OCI-LY1 (cell line): ENCODE results near the gene PROK2.

Experiments used
- H2AFZ ChIP-seq: fragments of 200-600 bp; sonication (generic), shearing (Covaris generic); 2 replicates; pipeline ENCODE4 v1.6.0; 2014; ENCODE audit warnings: antibody characterized with exemption, mild to moderate bottlenecking, low read length
- H3F3A ChIP-seq: fragments of 200-600 bp; sonication (generic), shearing (Covaris generic); 2 replicates; pipeline ENCODE4 v1.6.0; 2014; ENCODE audit warnings: mild to moderate bottlenecking, antibody characterized with exemption, low read length, moderate library complexity; ENCODE audit not compliant: insufficient read depth
- H3K27ac ChIP-seq: fragments of 200-600 bp; sonication (generic); 2 replicates; pipeline ENCODE4 v1.5.1; 2014; ENCODE audit warnings: low read length, mixed run types, mild to moderate bottlenecking, low read depth; ENCODE audit not compliant: poor library complexity, severe bottlenecking
- H3K27me3 ChIP-seq: fragments of 200-600 bp; sonication (generic); 2 replicates; pipeline ENCODE4 v1.6.0; 2014; ENCODE audit warnings: antibody characterized with exemption, mild to moderate bottlenecking, low read length, moderate library complexity; ENCODE audit not compliant: insufficient read depth
- H3K36me3 ChIP-seq: fragments of 200-600 bp; sonication (generic); 2 replicates; pipeline ENCODE4 v1.6.1; 2014; ENCODE audit warnings: mild to moderate bottlenecking, antibody characterized with exemption, low read length, moderate library complexity, mixed read lengths; ENCODE audit not compliant: insufficient read depth
- H3K4me1 ChIP-seq: fragments of 200-600 bp; sonication (generic); 2 replicates; pipeline ENCODE4 v1.5.1; 2014; ENCODE audit warnings: mild to moderate bottlenecking, low read length, moderate library complexity; ENCODE audit not compliant: insufficient read depth, severe bottlenecking
- H3K4me2 ChIP-seq: fragments of 200-600 bp; sonication (generic), shearing (Covaris generic); 2 replicates; pipeline ENCODE4 v1.6.1; 2014; ENCODE audit warnings: low read length
- H3K4me3 ChIP-seq: fragments of 200-600 bp; sonication (generic); 2 replicates; pipeline ENCODE4 v1.5.1; 2014; ENCODE audit warnings: low read length, low read depth, mild to moderate bottlenecking, mixed read lengths; ENCODE audit not compliant: poor library complexity, severe bottlenecking
- H3K79me2 ChIP-seq: fragments of 200-600 bp; shearing (Covaris generic); 2 replicates; pipeline ENCODE4 v1.6.1; 2016; ENCODE audit warnings: mixed run types, low read length, mixed read lengths; ENCODE audit not compliant: insufficient read depth
- H3K9ac ChIP-seq: fragments of 200-600 bp; sonication (generic), shearing (Covaris generic); 2 replicates; pipeline ENCODE4 v1.6.1; 2014; ENCODE audit warnings: mild to moderate bottlenecking, low read length, mixed read lengths
- H3K9me2 ChIP-seq: fragments of 200-600 bp; sonication (generic), shearing (Covaris generic); 2 replicates; pipeline ENCODE4 v1.6.1; 2014; ENCODE audit warnings: low read depth, mild to moderate bottlenecking, low read length, mixed read lengths
- H3K9me3 ChIP-seq: fragments of 200-600 bp; shearing (Covaris generic); 2 replicates; pipeline ENCODE4 v1.6.1; 2014; ENCODE audit warnings: low read length, mixed read lengths
- H4K20me1 ChIP-seq: fragments of 200-600 bp; sonication (generic), shearing (Covaris generic); 2 replicates; pipeline ENCODE4 v1.6.0; 2016; ENCODE audit warnings: mild to moderate bottlenecking, low read length; ENCODE audit not compliant: insufficient read depth
- EZH2 ChIP-seq: fragments of 200-600 bp; sonication (generic), shearing (Covaris generic); IDR thresholded peaks from 2 replicates; pipeline ENCODE4 v1.8.0; 2017; ENCODE audit warnings: borderline replicate concordance, mixed run types, mild to moderate bottlenecking, antibody characterized with exemption, low read length, moderate library complexity, mixed read lengths
- TF ChIP-seq, protein P1 (sequence below): fragments of 200-600 bp; sonication (generic), shearing (Covaris generic); IDR thresholded peaks from 2 replicates; pipeline ENCODE4 v1.5.1; 2017; ENCODE audit warnings: mild to moderate bottlenecking, antibody characterized with exemption, low read length, moderate library complexity, mixed read lengths

PROK2 gene

DNA sequence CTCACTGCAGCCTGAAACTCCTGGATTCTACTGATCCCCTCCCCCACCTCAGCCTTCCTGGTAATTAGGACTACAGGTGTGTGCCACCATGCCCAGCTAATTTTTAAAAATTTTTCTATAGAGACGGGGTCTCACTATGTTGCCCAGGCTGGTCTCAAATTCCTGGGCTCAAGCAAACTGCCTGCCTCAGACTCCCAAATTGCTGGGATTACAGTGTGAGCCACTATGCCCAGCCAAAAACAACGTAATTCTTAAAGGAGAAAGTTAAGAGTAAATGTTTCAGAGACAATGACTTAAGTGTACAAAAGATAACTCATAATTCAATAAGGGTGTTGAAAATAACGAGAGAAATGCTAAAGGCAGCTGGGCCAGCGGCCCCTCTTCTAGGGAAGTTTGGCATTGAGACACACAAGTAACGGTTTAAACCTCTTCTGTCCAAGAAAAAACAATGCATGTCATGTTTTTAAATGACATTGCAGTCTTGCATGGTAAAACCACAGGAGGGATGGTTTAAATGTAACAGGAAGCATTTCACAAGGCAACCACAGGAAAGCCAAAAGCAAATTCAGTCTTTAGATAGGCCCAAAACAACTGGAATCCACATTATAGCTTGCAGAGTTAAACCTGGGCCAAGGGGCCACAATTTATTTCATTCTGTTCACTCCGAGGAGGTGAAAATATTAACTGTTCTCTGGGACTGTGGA, 5.1 kb downstream of the PROK2 start:
- Histone ChIP-seq H3K79me2 (no peaks in the 10 kb centered on the region), H3K9ac (no peak overlapping the region), H4K20me1 (no peaks in the 10 kb centered on the region), H3K27me3 (no peaks in the 10 kb centered on the region), H2AFZ (no peak overlapping the region), H3F3A (no peaks in the 10 kb centered on the region), H3K4me3 (no peak overlapping the region), H3K27ac (no peak overlapping the region), H3K9me2 (no peaks in the 10 kb centered on the region), H3K4me2 (no peak overlapping the region), H3K9me3 (no peaks in the 10 kb centered on the region), H3K4me1 (no peaks in the 10 kb centered on the region), H3K36me3 (no peaks in the 10 kb centered on the region)
- TF ChIP-seq, protein P1, sequence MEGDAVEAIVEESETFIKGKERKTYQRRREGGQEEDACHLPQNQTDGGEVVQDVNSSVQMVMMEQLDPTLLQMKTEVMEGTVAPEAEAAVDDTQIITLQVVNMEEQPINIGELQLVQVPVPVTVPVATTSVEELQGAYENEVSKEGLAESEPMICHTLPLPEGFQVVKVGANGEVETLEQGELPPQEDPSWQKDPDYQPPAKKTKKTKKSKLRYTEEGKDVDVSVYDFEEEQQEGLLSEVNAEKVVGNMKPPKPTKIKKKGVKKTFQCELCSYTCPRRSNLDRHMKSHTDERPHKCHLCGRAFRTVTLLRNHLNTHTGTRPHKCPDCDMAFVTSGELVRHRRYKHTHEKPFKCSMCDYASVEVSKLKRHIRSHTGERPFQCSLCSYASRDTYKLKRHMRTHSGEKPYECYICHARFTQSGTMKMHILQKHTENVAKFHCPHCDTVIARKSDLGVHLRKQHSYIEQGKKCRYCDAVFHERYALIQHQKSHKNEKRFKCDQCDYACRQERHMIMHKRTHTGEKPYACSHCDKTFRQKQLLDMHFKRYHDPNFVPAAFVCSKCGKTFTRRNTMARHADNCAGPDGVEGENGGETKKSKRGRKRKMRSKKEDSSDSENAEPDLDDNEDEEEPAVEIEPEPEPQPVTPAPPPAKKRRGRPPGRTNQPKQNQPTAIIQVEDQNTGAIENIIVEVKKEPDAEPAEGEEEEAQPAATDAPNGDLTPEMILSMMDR = no peak
- TF ChIP-seq EZH2 = no peak

DNA sequence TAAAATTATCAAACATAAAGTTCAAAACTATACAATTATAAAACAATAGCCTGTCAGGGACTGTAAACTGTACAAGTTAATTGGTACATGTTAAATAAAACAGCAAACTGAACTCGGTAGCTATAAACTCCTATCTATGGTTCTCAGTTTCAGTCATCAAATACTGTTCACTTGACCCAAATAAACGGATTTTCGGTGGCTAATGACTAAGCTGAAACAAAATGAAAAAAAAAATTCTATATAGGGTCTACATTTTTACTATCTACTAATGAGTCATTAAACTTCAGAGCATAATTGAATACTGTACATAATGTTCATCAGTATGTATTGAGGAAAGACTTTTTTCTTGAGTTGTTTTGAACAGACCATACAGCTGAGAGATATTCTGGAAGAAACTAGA, 6.6 kb downstream of the PROK2 start:
- H3K27me3 ChIP-seq = no peaks in the 10 kb centered on the region
- no peaks in the 10 kb centered on the region for H3K36me3 ChIP-seq
- H4K20me1 ChIP-seq = no peaks in the 10 kb centered on the region
- H3K4me3 ChIP-seq = no peak overlapping the region
- TF ChIP-seq EZH2 = no peak
- H3K27ac ChIP-seq = no peak overlapping the region
- no peak overlapping the region for H3K9ac ChIP-seq
- H3K9me3 ChIP-seq = no peaks in the 10 kb centered on the region
- H3K4me2 ChIP-seq = no peak overlapping the region
- no peaks in the 10 kb centered on the region for H3K9me2 ChIP-seq
- no peak overlapping the region for H2AFZ ChIP-seq
- H3F3A ChIP-seq = no peaks in the 10 kb centered on the region
- no peaks in the 10 kb centered on the region for H3K4me1 ChIP-seq
- no peaks in the 10 kb centered on the region for H3K79me2 ChIP-seq

DNA sequence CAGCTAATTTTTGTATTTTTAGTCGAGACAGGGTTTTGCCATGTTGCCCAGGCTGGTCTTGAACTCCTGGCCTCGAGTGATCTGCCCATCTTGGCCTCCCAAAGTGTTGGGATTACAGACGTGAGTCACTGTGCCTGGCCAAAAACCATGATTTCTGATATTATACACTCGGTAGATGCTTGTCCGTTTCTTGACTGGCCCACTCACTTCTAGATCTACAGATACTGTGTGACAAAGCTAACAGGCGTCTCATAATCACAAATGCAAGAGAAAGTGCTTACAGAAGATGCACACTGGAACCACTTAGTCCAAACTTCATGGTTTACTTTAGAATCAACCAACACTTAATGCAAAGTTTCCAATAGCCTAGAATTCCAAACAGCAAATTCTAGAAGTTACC, 8.4 kb downstream of the PROK2 start:
- H3K9ac ChIP-seq = no peak overlapping the region
- no peak overlapping the region for H3K4me2 ChIP-seq
- H3F3A ChIP-seq = no peaks in the 10 kb centered on the region
- TF ChIP-seq, protein P1 = no peak
- TF ChIP-seq EZH2 = no peak
- no peaks in the 10 kb centered on the region for H3K79me2 ChIP-seq
- H3K9me2 ChIP-seq = no peaks in the 10 kb centered on the region
- H3K9me3 ChIP-seq = no peaks in the 10 kb centered on the region
- H4K20me1 ChIP-seq = no peaks in the 10 kb centered on the region
- no peaks in the 10 kb centered on the region for H3K36me3 ChIP-seq
- no peaks in the 10 kb centered on the region for H3K27me3 ChIP-seq
- no peaks in the 10 kb centered on the region for H3K4me1 ChIP-seq
- no peak overlapping the region for H3K4me3 ChIP-seq
- no peak overlapping the region for H2AFZ ChIP-seq
- H3K27ac ChIP-seq = no peak overlapping the region

DNA sequence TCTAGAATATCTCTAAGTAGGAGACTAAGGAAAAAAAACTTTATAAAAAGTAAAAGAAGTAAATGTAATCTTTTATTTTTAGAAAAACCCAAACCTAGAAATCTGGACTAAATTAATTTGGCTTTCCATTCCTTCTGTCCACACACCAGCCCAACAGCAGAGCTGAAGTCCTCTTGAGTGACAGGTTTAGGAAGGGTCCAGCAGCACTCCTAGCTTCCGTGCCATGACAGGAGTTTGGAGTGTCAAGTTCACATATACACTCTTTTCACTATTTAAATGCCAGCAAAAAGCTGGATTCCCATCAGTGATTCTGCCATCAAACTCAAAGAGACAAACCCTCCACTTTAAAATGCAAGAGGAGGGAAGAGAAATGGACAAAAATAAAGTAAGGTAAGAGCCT, 13.1 kb downstream of the PROK2 start:
- no peaks in the 10 kb centered on the region for H3K27me3 ChIP-seq
- no peak overlapping the region for H3K4me2 ChIP-seq
- H3K9me2 ChIP-seq = no peaks in the 10 kb centered on the region
- no peaks in the 10 kb centered on the region for H3K79me2 ChIP-seq
- H3K36me3 ChIP-seq = no peaks in the 10 kb centered on the region
- no peaks in the 10 kb centered on the region for H3K4me1 ChIP-seq
- no peaks in the 10 kb centered on the region for H4K20me1 ChIP-seq
- H2AFZ ChIP-seq = no peak overlapping the region
- H3K9ac ChIP-seq = no peak overlapping the region
- TF ChIP-seq EZH2 = no peak
- TF ChIP-seq, protein P1 = no peak
- H3K4me3 ChIP-seq = no peak overlapping the region
- no peaks in the 10 kb centered on the region for H3K9me3 ChIP-seq
- H3K27ac ChIP-seq = no peak overlapping the region
- no peaks in the 10 kb centered on the region for H3F3A ChIP-seq
